K562 treated with DMSO at 1 percent for 48 hours (cell line): ENCODE data around the gene SP3. TPM values are rescaled to one million over a fixed set of nuclear protein-coding genes. Genes with fewer than 3 reads are reported as not detected.

Experiments
- total RNA-seq: library from RNA; unstranded; fragments of 300-600 nt; gene quantifications from 2 replicates; pipeline ENCODE4 v1.2.3, GENCODE V29; 2022; ENCODE audit warnings: low replicate concordance; ENCODE audit errors: extremely low read depth

Gene SP3
- total RNA-seq, result not detected in 2 replicates

GRCh38 chr2:173965372-173966025, at the start of gene SP3:
Gene SP3 (minus strand): TSS chr2:173965373. CDS start chr2:173965171, 202 bp downstream.

